Activated CD4-positive, alpha-beta T cell treated with anti-CD3 and anti-CD28 coated beads, Interleukin-2, amount 50 U/mL, for 24 hours (primary cell): ENCODE measurements around the gene RIC1.

Experiments used
- DNase-seq, 2 donors: peaks; one replicate each; pipeline ENCODE4 v3.0.0-alpha.2; 2020; ENCODE audit warnings: low read depth in 1 of 2, low spot score in 1 of 2

Gene RIC1

DNA sequence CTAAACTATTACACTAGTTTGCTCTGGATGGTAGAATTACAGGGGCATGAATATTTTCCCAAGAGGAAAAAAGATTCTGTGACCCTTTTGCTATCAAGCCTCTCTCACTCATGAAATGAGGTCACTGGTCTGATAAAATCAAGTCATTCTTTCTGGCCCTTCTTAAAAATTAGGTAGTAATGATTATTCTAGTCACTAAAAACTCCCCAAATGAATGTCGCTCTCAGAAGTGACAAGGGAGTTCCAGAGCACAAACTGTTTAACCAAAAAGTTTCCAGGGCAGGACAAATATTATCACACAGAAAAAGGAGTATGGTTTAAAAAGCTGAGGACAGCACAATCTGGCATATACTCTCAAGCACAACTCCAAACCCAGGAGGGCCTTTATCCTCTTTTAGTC lies 191.5 kb downstream of the RIC1 start:
- no peak for DNase-seq

DNA sequence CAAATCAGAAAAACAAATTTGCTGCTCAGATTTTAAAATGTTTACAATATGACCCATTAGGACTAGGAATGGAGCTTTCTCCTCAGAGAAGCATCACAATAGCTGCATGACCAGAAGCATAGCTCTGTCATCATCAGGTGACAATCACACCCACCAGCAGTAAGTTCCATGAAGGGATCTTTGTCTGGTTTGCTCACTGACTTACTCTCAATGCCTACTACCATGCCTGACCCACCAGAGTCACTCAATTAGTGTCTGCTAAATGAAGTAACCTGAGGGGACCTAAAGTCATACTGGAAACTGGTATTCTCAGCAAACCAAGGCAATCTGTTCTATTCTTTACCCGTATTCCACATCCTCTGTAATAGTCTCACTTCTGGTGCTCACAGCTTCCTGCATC lies 196.3 kb downstream of the RIC1 start:
- DNase-seq, result no peak
